Neuronal stem cell (in vitro differentiated cells): ENCODE measurements around the gene GGA1.

Experiments used
- DNase-seq: peaks from one replicate; pipeline ENCODE4 v3.0.0-alpha.2; 2013; ENCODE audit warnings: low spot score
- H2AFZ ChIP-seq: one replicate; pipeline ENCODE4 v1.6.1; 2013; ENCODE audit warnings: mild to moderate bottlenecking, low read length, inconsistent platforms
- H2AK5ac ChIP-seq: 2 replicates; pipeline ENCODE4 v1.6.1; 2013; ENCODE audit warnings: low read depth, mild to moderate bottlenecking, inconsistent platforms, low read length, moderate library complexity, mixed read lengths
- H2BK120ac ChIP-seq: 2 replicates; pipeline ENCODE4 v1.6.1; 2013; ENCODE audit warnings: low read depth, mild to moderate bottlenecking, inconsistent platforms, low read length, moderate library complexity, mixed read lengths
- H2BK12ac ChIP-seq: one replicate; pipeline ENCODE4 v1.6.1; 2013; ENCODE audit warnings: low read length, inconsistent platforms
- H2BK15ac ChIP-seq: 2 replicates; pipeline ENCODE4 v1.6.1; 2013; ENCODE audit warnings: mild to moderate bottlenecking, low read length, inconsistent platforms, mixed read lengths
- H2BK5ac ChIP-seq: one replicate; pipeline ENCODE4 v1.6.1; 2013; ENCODE audit warnings: inconsistent platforms, mild to moderate bottlenecking, low read length, moderate library complexity
- H3K14ac ChIP-seq: one replicate; pipeline ENCODE4 v1.6.1; 2013; ENCODE audit warnings: low read length, inconsistent platforms
- H3K18ac ChIP-seq: 2 replicates; pipeline ENCODE4 v1.6.1; 2013; ENCODE audit warnings: low read length, inconsistent platforms
- H3K23ac ChIP-seq: 2 replicates; pipeline ENCODE4 v1.6.1; 2013; ENCODE audit warnings: low read depth, mild to moderate bottlenecking, mixed read lengths, low read length, inconsistent platforms; ENCODE audit not compliant: poor library complexity
- H3K27ac ChIP-seq: replicated peaks from 3 replicates; pipeline ENCODE4 v1.5.1; 2013; ENCODE audit warnings: low read length, inconsistent platforms
- H3K27me3 ChIP-seq, 3 experiments: 2 replicates each; pipeline ENCODE4 v1.6.1; 2013; ENCODE audit warnings: low read length in 3 of 3, mild to moderate bottlenecking in 2 of 3, inconsistent platforms in 1 of 3, low read depth in 1 of 3, mixed read lengths in 1 of 3, moderate library complexity in 1 of 3; ENCODE audit not compliant: control insufficient read depth in 3 of 3, insufficient read depth in 3 of 3
- H3K36me3 ChIP-seq, 2 donors: replicated peaks in 1 of 2; 2 replicates each; pipeline ENCODE4 v1.6.1; 2013; ENCODE audit warnings: low read length in 2 of 2; ENCODE audit not compliant: control insufficient read depth in 2 of 2, insufficient read depth in 2 of 2
- H3K4ac ChIP-seq: 2 replicates; pipeline ENCODE4 v1.6.1; 2013; ENCODE audit warnings: inconsistent platforms, mild to moderate bottlenecking, low read length, moderate library complexity
- H3K4me1 ChIP-seq, 2 donors: 1 replicate in 1 of 2; 2 replicates in 1 of 2; pipeline ENCODE4 v1.6.1; 2013; ENCODE audit warnings: low read length in 2 of 2, low read depth in 1 of 2; ENCODE audit not compliant: control insufficient read depth in 2 of 2, insufficient read depth in 1 of 2
- H3K4me2 ChIP-seq: one replicate; pipeline ENCODE4 v1.6.1; 2013; ENCODE audit warnings: mild to moderate bottlenecking, low read length, inconsistent platforms; ENCODE audit not compliant: insufficient read depth, poor library complexity, severe bottlenecking
- H3K4me3 ChIP-seq, 2 donors: 2 replicates each; pipeline ENCODE4 v1.5.1; 2013; ENCODE audit warnings: low read length in 2 of 2, mild to moderate bottlenecking in 2 of 2, inconsistent platforms in 1 of 2, moderate library complexity in 1 of 2
- H3K79me1 ChIP-seq: one replicate; pipeline ENCODE4 v1.6.1; 2013; ENCODE audit warnings: low read depth, mild to moderate bottlenecking, inconsistent platforms, low read length, moderate library complexity
- H3K9ac ChIP-seq: one replicate; pipeline ENCODE4 v1.6.1; 2013; ENCODE audit warnings: mild to moderate bottlenecking, low read depth, low read length, inconsistent platforms; ENCODE audit not compliant: poor library complexity
- H3K9me3 ChIP-seq, 2 donors: replicated peaks in 1 of 2; 2 replicates each; pipeline versions ENCODE3 to v1.6.1; 2013; ENCODE audit warnings: low read length in 2 of 2, mild to moderate bottlenecking in 2 of 2, inconsistent platforms in 1 of 2, low read depth in 1 of 2, mixed read lengths in 1 of 2, moderate library complexity in 1 of 2; ENCODE audit not compliant: control insufficient read depth in 2 of 2, insufficient read depth in 1 of 2
- H4K8ac ChIP-seq: one replicate; pipeline ENCODE4 v1.6.1; 2013; ENCODE audit warnings: low read depth, mild to moderate bottlenecking, inconsistent platforms, low read length, moderate library complexity
- H4K91ac ChIP-seq: one replicate; pipeline ENCODE4 v1.6.1; 2013; ENCODE audit warnings: low read length, low read depth, mild to moderate bottlenecking, inconsistent platforms; ENCODE audit not compliant: poor library complexity
- WGBS, 2 donors: extraction: QIAGEN DNeasy Blood & Tissue Kit; methylation state at CpG; one replicate each; pipeline ENCODE4 v1.1.7; 2013; ENCODE audit warnings: missing lambda C conversion rate in 2 of 2, mixed read lengths in 1 of 2; ENCODE audit not compliant: insufficient read length in 2 of 2, insufficient replicate concordance in 1 of 2; ENCODE audit errors: extremely low coverage in 2 of 2; 5-methylcytosine and 5-hydroxymethylcytosine counted together

GGA1 gene

GRCh38 chr22:37619991-37620390, 11.4 kb downstream of the GGA1 start:
- Histone ChIP-seq H3K14ac (no peak overlapping the region), H3K27ac (no peak overlapping the region), H3K36me3 (peaks cover 40 to 85% of the 10 kb centered on the region in 2 donors), H3K23ac (no peak overlapping the region), H4K8ac (no peak overlapping the region), H2AFZ (no peak overlapping the region), H3K27me3 (no peaks in the 10 kb centered on the region), H3K4me2 (no peak overlapping the region), H3K4ac (no peak overlapping the region), H3K9me3 (no peaks in the 10 kb centered on the region), H2BK15ac (no peak overlapping the region), H2BK120ac (no peak overlapping the region), H2BK5ac (no peak overlapping the region), H3K79me1 (no peaks in the 10 kb centered on the region), H3K4me1 (peaks cover 5 to 7% of the 10 kb centered on the region in 2 donors), H3K18ac (no peak overlapping the region), H2BK12ac (no peak overlapping the region), H2AK5ac (no peak overlapping the region), H3K4me3 (no peak overlapping the region), H4K91ac (no peak overlapping the region), H3K9ac (peak overlapping the region; percentile 22)
- DNase-seq: no peak
- WGBS, 2 donors: no CpG with 5 or more reads among the region's 7 CpGs

- no peaks in the 10 kb centered on the region for H3K27me3 ChIP-seq
Measured at GRCh38 chr22:37621352-37621860, 12.8 kb downstream of the GGA1 start.

GRCh38 chr22:37623075-37624016, 14.7 kb downstream of the GGA1 start:
- Histone ChIP-seq H3K27me3 (no peaks in the 10 kb centered on the region), H2BK120ac (no peak overlapping the region), H3K4me2 (no peak overlapping the region), H3K79me1 (no peaks in the 10 kb centered on the region), H3K9ac (peak overlapping the region; percentile 72), H2AK5ac (peak overlapping the region; percentile 98), H2BK5ac (peak overlapping the region; percentile 67), H3K23ac (peak overlapping the region; percentile 96), H2BK12ac (peak overlapping the region; percentile 16), H3K4me3 (no peak overlapping the region), H2AFZ (no peak overlapping the region), H3K4me1 (peaks cover 5 to 7% of the 10 kb centered on the region in 2 donors), H3K27ac (no peak overlapping the region), H2BK15ac (peak overlapping the region; percentile 84), H4K8ac (peak overlapping the region; percentile 86), H3K18ac (peak overlapping the region; percentile 78), H4K91ac (no peak overlapping the region), H3K9me3 (no peaks in the 10 kb centered on the region), H3K14ac (peak overlapping the region; percentile 17), H3K4ac (peak overlapping the region; percentile 27), H3K36me3 (peaks cover 32 to 91% of the 10 kb centered on the region in 2 donors)
- DNase-seq: peak; percentile 75
- no CpG with 5 or more reads among the region's 22 CpGs for WGBS, 2 donors

More at GRCh38 chr22:37621352-37621860, 12.8 kb downstream of the GGA1 start:
- peaks cover 5 to 7% of the 10 kb centered on the region in 2 donors for H3K4me1 ChIP-seq
- no peak overlapping the region for H2AFZ ChIP-seq
- H3K36me3 ChIP-seq: peaks cover 42 to 94% of the 10 kb centered on the region in 2 donors
- H3K14ac ChIP-seq: peak overlapping the region; percentile 21
- no peak overlapping the region for H2BK12ac ChIP-seq
- no peak overlapping the region for H3K4ac ChIP-seq
- no peak overlapping the region for H2BK5ac ChIP-seq
- no peak overlapping the region for H3K27ac ChIP-seq
- no peak overlapping the region for H4K8ac ChIP-seq
- no peak overlapping the region for H4K91ac ChIP-seq
- H3K4me3 ChIP-seq: peak overlapping the region in 1 of 2 donors; percentile 11
- DNase-seq: no peak
- no peak overlapping the region for H3K23ac ChIP-seq
- no peak overlapping the region for H3K4me2 ChIP-seq
- peak overlapping the region; percentile 44 for H3K9ac ChIP-seq
- H3K9me3 ChIP-seq: no peaks in the 10 kb centered on the region
- H3K18ac ChIP-seq: no peak overlapping the region
- H2BK15ac ChIP-seq: no peak overlapping the region
- no peak overlapping the region for H2BK120ac ChIP-seq
- WGBS, 2 donors: no CpG with 5 or more reads among the region's 12 CpGs
- H3K79me1 ChIP-seq: no peaks in the 10 kb centered on the region
- H2AK5ac ChIP-seq: no peak overlapping the region

GRCh38 chr22:37624017-37624365, 15.4 kb downstream of the GGA1 start:
- peak overlapping the region; percentile 63 for H3K18ac ChIP-seq
- peak overlapping the region; percentile 78 for H2AK5ac ChIP-seq
- H3K14ac ChIP-seq: no peak overlapping the region
- peak overlapping the region; percentile 45 for H3K9ac ChIP-seq
- H3K27ac ChIP-seq: no peak overlapping the region
- H3K23ac ChIP-seq: no peak overlapping the region
- no peak overlapping the region for H2BK12ac ChIP-seq
- no peak overlapping the region for H3K4me2 ChIP-seq
- no peak overlapping the region for H2BK15ac ChIP-seq
- no peaks in the 10 kb centered on the region for H3K9me3 ChIP-seq
- H3K27me3 ChIP-seq: no peaks in the 10 kb centered on the region
- DNase-seq: no peak
- peaks cover 1% of the 10 kb centered on the region for H3K79me1 ChIP-seq
- no peak overlapping the region for H2AFZ ChIP-seq
- H4K8ac ChIP-seq: no peak overlapping the region
- no peak overlapping the region for H4K91ac ChIP-seq
- H3K36me3 ChIP-seq: peaks cover 33 to 91% of the 10 kb centered on the region in 2 donors
- no peak overlapping the region for H3K4ac ChIP-seq
- H2BK120ac ChIP-seq: no peak overlapping the region
- WGBS, 2 donors: no CpG with 5 or more reads among the region's 6 CpGs
- H3K4me3 ChIP-seq: no peak overlapping the region
- H2BK5ac ChIP-seq: no peak overlapping the region
- peaks cover 5 to 7% of the 10 kb centered on the region in 2 donors for H3K4me1 ChIP-seq
